Measurements from ENCODE around the gene PTPN3.

The PTPN3 gene

GRCh38 chr9:109455861-109456260 lies 42.2 kb downstream of the PTPN3 start:
- H3K36me3 ChIP-seq (ENCODE audit: insufficient read depth) = no peaks in the 10 kb centered on the region
- no peak overlapping the region for H3K9ac ChIP-seq
- no peak overlapping the region for H2AFZ ChIP-seq (ENCODE audit: low read depth)
- no peaks in the 10 kb centered on the region for H4K20me1 ChIP-seq (ENCODE audit: insufficient read depth)
- H3K27ac ChIP-seq = no peak overlapping the region
- H3K79me2 ChIP-seq (ENCODE audit: insufficient read depth, low read depth) = no peaks in the 10 kb centered on the region
- no peak overlapping the region for H3K4me2 ChIP-seq
- H3K4me3 ChIP-seq (IDR thresholded peaks at IDR 0.05; ENCODE audit: insufficient read depth, low read depth, low read length) = no peak overlapping the region
- no peaks in the 10 kb centered on the region for H3K27me3 ChIP-seq (ENCODE audit: insufficient read depth, low read depth)
- TF ChIP-seq CTCF (conservative IDR thresholded peaks at IDR 0.05; ENCODE audit: low read depth, low read length) = no peak
- no peaks in the 10 kb centered on the region for H3K4me1 ChIP-seq (ENCODE audit: low read depth, poor library complexity, severe bottlenecking)

GRCh38 chr9:109455391-109455790 lies 42.7 kb downstream of the PTPN3 start:
- Histone ChIP-seq H3K4me2 (no peak overlapping the region), H3K4me3 (IDR thresholded peaks at IDR 0.05; ENCODE audit: insufficient read depth, low read depth, low read length) (no peak overlapping the region), H3K27me3 (ENCODE audit: insufficient read depth, low read depth) (no peaks in the 10 kb centered on the region), H3K79me2 (ENCODE audit: insufficient read depth, low read depth) (no peaks in the 10 kb centered on the region), H3K9ac (no peak overlapping the region), H3K27ac (no peak overlapping the region), H4K20me1 (ENCODE audit: insufficient read depth) (no peaks in the 10 kb centered on the region), H2AFZ (ENCODE audit: low read depth) (no peak overlapping the region), H3K4me1 (ENCODE audit: low read depth, poor library complexity, severe bottlenecking) (no peaks in the 10 kb centered on the region), H3K36me3 (ENCODE audit: insufficient read depth) (no peaks in the 10 kb centered on the region)
- TF ChIP-seq CTCF (conservative IDR thresholded peaks at IDR 0.05; ENCODE audit: low read depth, low read length) = no peak

- Histone ChIP-seq H3K27ac (no peak overlapping the region), H3K4me1 (ENCODE audit: low read depth, poor library complexity, severe bottlenecking) (no peaks in the 10 kb centered on the region), H3K36me3 (ENCODE audit: insufficient read depth) (no peaks in the 10 kb centered on the region), H3K79me2 (ENCODE audit: insufficient read depth, low read depth) (no peaks in the 10 kb centered on the region), H3K9ac (no peak overlapping the region), H4K20me1 (ENCODE audit: insufficient read depth) (no peaks in the 10 kb centered on the region), H3K4me2 (no peak overlapping the region), H3K4me3 (IDR thresholded peaks at IDR 0.05; ENCODE audit: insufficient read depth, low read depth, low read length) (no peak overlapping the region), H3K27me3 (ENCODE audit: insufficient read depth, low read depth) (no peaks in the 10 kb centered on the region), H2AFZ (ENCODE audit: low read depth) (no peak overlapping the region)
- TF ChIP-seq CTCF (conservative IDR thresholded peaks at IDR 0.05; ENCODE audit: low read depth, low read length) = no peak
Observed at GRCh38 chr9:109454601-109455155, 43.4 kb downstream of the PTPN3 start.

GRCh38 chr9:109454041-109454440 lies 44.1 kb downstream of the PTPN3 start:
- H4K20me1 ChIP-seq (ENCODE audit: insufficient read depth) = no peaks in the 10 kb centered on the region
- H3K79me2 ChIP-seq (ENCODE audit: insufficient read depth, low read depth) = no peaks in the 10 kb centered on the region
- H3K27ac ChIP-seq = no peak overlapping the region
- no peak overlapping the region for H2AFZ ChIP-seq (ENCODE audit: low read depth)
- no peak overlapping the region for H3K4me3 ChIP-seq (IDR thresholded peaks at IDR 0.05; ENCODE audit: insufficient read depth, low read depth, low read length)
- H3K4me2 ChIP-seq = no peak overlapping the region
- no peak for TF ChIP-seq CTCF (conservative IDR thresholded peaks at IDR 0.05; ENCODE audit: low read depth, low read length)
- no peaks in the 10 kb centered on the region for H3K36me3 ChIP-seq (ENCODE audit: insufficient read depth)
- H3K4me1 ChIP-seq (ENCODE audit: low read depth, poor library complexity, severe bottlenecking) = no peaks in the 10 kb centered on the region
- no peak overlapping the region for H3K9ac ChIP-seq
- H3K27me3 ChIP-seq (ENCODE audit: insufficient read depth, low read depth) = no peaks in the 10 kb centered on the region
